ENCODE measurements around the gene SLC1A7. TPM values are rescaled to one million over a fixed set of nuclear protein-coding genes. Genes with fewer than 3 reads are reported as not detected.

Gene SLC1A7
- total RNA-seq, 1 experiment from 2014 or later: 0.31 TPM

- BruUV-seq (replicated peaks): no TSS peak
- intact Hi-C loops (cut with micrococcal nuclease; ENCODE audit: unreplicated experiment): no loop called here
- TF ChIP-seq SIN3A (IDR thresholded peaks at IDR 0.05; ENCODE audit: borderline replicate concordance, insufficient read depth, low read depth, low read length) (no peak), TCF7L2 (IDR thresholded peaks at IDR 0.05; ENCODE audit: low read depth, low read length) (no peak), POLR2AphosphoS5 (IDR thresholded peaks at IDR 0.05; ENCODE audit: low read depth, low read length) (no peak), CTCF (IDR thresholded peaks at IDR 0.05) (no peak), REST (IDR thresholded peaks at IDR 0.05; ENCODE audit: insufficient read depth in 1 of 2, low read depth in 2 of 2, low read length in 1 of 2) (no peak)
- no peak overlapping the region for H3K27ac ChIP-seq (ENCODE audit: low read length)
- no peaks in the 10 kb centered on the region for H3K27me3 ChIP-seq (ENCODE audit: control insufficient read depth, insufficient read depth, low read length)
- DNase-seq (ENCODE audit: low read depth, low spot score): no peak
- CTCF ChIA-PET: interaction anchor here (0.6 kb wide), 1 partner anchor 39 kb away, joined by 5 read pairs; no protein-coding TSS in a partner anchor
- no peak overlapping the region for H3K4me3 ChIP-seq (ENCODE audit: low read depth in 2 of 2, low read length in 2 of 2)
- POLR2A ChIA-PET: no interaction called here
- no peaks in the 10 kb centered on the region for H3K36me3 ChIP-seq (ENCODE audit: control insufficient read depth, insufficient read depth, low read length)
- no peak for ATAC-seq
- in situ Hi-C loops (cut with HindIII; ENCODE audit: low pct_unique_long_range_greater_than_20kb, low sequenced_read_pairs): no loop called here
- H3K9me3 ChIP-seq (ENCODE audit: control insufficient read depth, insufficient read depth, low read depth, low read length): no peaks in the 10 kb centered on the region
- no peaks in the 10 kb centered on the region for H3K4me1 ChIP-seq (ENCODE audit: control insufficient read depth, insufficient read depth, low read length)
These were observed 60.9 kb downstream of the SLC1A7 start for GRCh38 chr1:53081384-53082066.

DNA sequence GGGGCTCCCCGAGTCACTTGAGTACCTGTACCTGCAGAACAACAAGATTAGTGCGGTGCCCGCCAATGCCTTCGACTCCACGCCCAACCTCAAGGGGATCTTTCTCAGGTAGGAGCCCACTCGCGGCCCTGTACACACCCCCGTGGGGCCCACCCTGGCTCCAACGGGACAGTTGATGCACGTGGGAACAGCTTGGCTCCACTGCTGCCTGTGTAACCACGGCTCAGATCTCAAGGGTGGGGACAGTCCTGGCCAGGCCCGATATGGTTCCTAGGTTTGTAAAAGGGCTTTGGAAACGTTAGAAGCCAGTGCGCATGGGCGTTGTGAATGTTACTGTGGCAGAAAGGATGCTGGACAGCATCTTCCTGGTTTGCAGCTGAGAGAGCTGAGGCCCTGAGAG, 61.7 kb downstream of the SLC1A7 start:
- CTCF ChIA-PET: interaction anchor here (0.6 kb wide), 1 partner anchor 39 kb away, joined by 5 read pairs; no protein-coding TSS in a partner anchor

More for the DNA sequence above, 61.7 kb downstream of the SLC1A7 start:
- BruUV-seq (replicated peaks): no TSS peak
- H3K4me3 ChIP-seq (ENCODE audit: low read depth in 2 of 2, low read length in 2 of 2): no peak overlapping the region
- H3K27ac ChIP-seq (ENCODE audit: low read length): no peak overlapping the region
- no peak for ATAC-seq
- no peaks in the 10 kb centered on the region for H3K4me1 ChIP-seq (ENCODE audit: control insufficient read depth, insufficient read depth, low read length)
- POLR2A ChIA-PET: no interaction called here
- H3K27me3 ChIP-seq (ENCODE audit: control insufficient read depth, insufficient read depth, low read length): no peaks in the 10 kb centered on the region
- DNase-seq (ENCODE audit: low read depth, low spot score): no peak
- in situ Hi-C loops (cut with HindIII; ENCODE audit: low pct_unique_long_range_greater_than_20kb, low sequenced_read_pairs): no loop called here
- H3K36me3 ChIP-seq (ENCODE audit: control insufficient read depth, insufficient read depth, low read length): no peaks in the 10 kb centered on the region
- TF ChIP-seq POLR2AphosphoS5 (IDR thresholded peaks at IDR 0.05; ENCODE audit: low read depth, low read length) (no peak), CTCF (IDR thresholded peaks at IDR 0.05) (no peak), REST (IDR thresholded peaks at IDR 0.05; ENCODE audit: insufficient read depth in 1 of 2, low read depth in 2 of 2, low read length in 1 of 2) (no peak), SIN3A (IDR thresholded peaks at IDR 0.05; ENCODE audit: borderline replicate concordance, insufficient read depth, low read depth, low read length) (no peak), TCF7L2 (IDR thresholded peaks at IDR 0.05; ENCODE audit: low read depth, low read length) (no peak)
- intact Hi-C loops (cut with micrococcal nuclease; ENCODE audit: unreplicated experiment): no loop called here
- no peaks in the 10 kb centered on the region for H3K9me3 ChIP-seq (ENCODE audit: control insufficient read depth, insufficient read depth, low read depth, low read length)
